Caco-2 (cell line): ENCODE results near the gene FANCF. TPM values are rescaled to one million over a fixed set of nuclear protein-coding genes. Genes with fewer than 3 reads are reported as not detected.

ENCODE experiments used
- BruUV-seq: library from RNA; stranded (reverse); fragments of 400-500 nt; replicated peaks from 2 replicates; lab custom pipeline; 2021; lab: Mats Ljungman, UMichigan
- CTCF ChIA-PET: fragments of 300-600 bp; sonication (Branson Sonifier 250); formaldehyde crosslinking; loops from one replicate; lab custom pipeline; 2022; ENCODE audit warnings: antibody characterized with exemption; lab: Charles Lee
- POLR2A ChIA-PET: fragments of 300-600 bp; sonication (Branson Sonifier 250); formaldehyde crosslinking; loops from one replicate; lab custom pipeline; 2022; ENCODE audit warnings: antibody characterized with exemption; lab: Charles Lee
- DNase-seq, 2 experiments: peaks; one replicate each; pipeline versions ENCODE4 v3.0.0 to v3.0.0-alpha.2; 2020 to 2022
- H3K27me3 ChIP-seq: replicated peaks from 2 replicates; pipeline ENCODE4 v1.6.0; 2011; ENCODE audit warnings: low read length; ENCODE audit not compliant: control insufficient read depth, insufficient read depth
- H3K36me3 ChIP-seq: 2 replicates; pipeline ENCODE4 v1.5.1; 2011; ENCODE audit warnings: low read length; ENCODE audit not compliant: control insufficient read depth, insufficient read depth
- H3K4me1 ChIP-seq: fragments of 250-450 bp; sonication (Bioruptor Pico); 2 replicates; pipeline ENCODE4 v1.5.1; 2020; ENCODE audit warnings: mild to moderate bottlenecking
- H3K4me3 ChIP-seq: 2 replicates; pipeline ENCODE4 v1.5.1; 2011; ENCODE audit warnings: low read depth, mild to moderate bottlenecking, control low read depth, low read length
- H3K9me3 ChIP-seq: fragments of 250-450 bp; sonication (Bioruptor Pico); 2 replicates; pipeline ENCODE4 v1.5.1; 2020; ENCODE audit warnings: mild to moderate bottlenecking, moderate library complexity
- H3K27ac Mint-ChIP-seq: one replicate; pipeline ENCODE4 v1.8.0; 2022; ENCODE audit warnings: mixed read lengths; ENCODE audit not compliant: unreplicated experiment
- H3K27me3 Mint-ChIP-seq: one replicate; pipeline ENCODE4 v1.8.0; 2022; ENCODE audit warnings: mixed read lengths; ENCODE audit not compliant: insufficient read depth, unreplicated experiment
- H3K36me3 Mint-ChIP-seq: one replicate; pipeline ENCODE4 v1.8.0; 2022; ENCODE audit warnings: mild to moderate bottlenecking, mixed read lengths; ENCODE audit not compliant: insufficient read depth, unreplicated experiment
- H3K4me1 Mint-ChIP-seq: one replicate; pipeline ENCODE4 v1.8.0; 2022; ENCODE audit warnings: low read depth, mixed read lengths; ENCODE audit not compliant: unreplicated experiment
- H3K4me3 Mint-ChIP-seq: one replicate; pipeline ENCODE4 v1.8.0; 2022; ENCODE audit warnings: mild to moderate bottlenecking, moderate library complexity, mixed read lengths; ENCODE audit not compliant: unreplicated experiment
- H3K9me3 Mint-ChIP-seq: one replicate; pipeline ENCODE4 v1.8.0; 2022; ENCODE audit warnings: mixed read lengths; ENCODE audit not compliant: unreplicated experiment
- intact Hi-C: fragments of 100-400 bp; cut with micrococcal nuclease; formaldehyde crosslinking; loops from one replicate; pipeline ENCODE4 v1.10.0; 2022; ENCODE audit not compliant: unreplicated experiment
- total RNA-seq: library from RNA; stranded (reverse); gene quantifications from 2 replicates; pipeline ENCODE4 v1.2.3, GENCODE V29; 2022
- TF ChIP-seq, protein P1 (sequence below), 2 experiments: fragments of 200-600 bp in 1 of 2; IDR thresholded peaks; 1 replicate in 1 of 2; 2 replicates in 1 of 2; pipeline versions ENCODE4 v1.5.1 to v1.8.0; 2011 to 2022; ENCODE audit warnings: antibody characterized with exemption in 1 of 2, control low read depth in 1 of 2, inconsistent platforms in 1 of 2, low read depth in 1 of 2, low read length in 1 of 2, mild to moderate bottlenecking in 1 of 2, moderate library complexity in 1 of 2; ENCODE audit not compliant: insufficient read depth in 1 of 2, severe bottlenecking in 1 of 2, unreplicated experiment in 1 of 2

FANCF gene
- total RNA-seq, 1 experiment from 2014 or later = 13.8 TPM

DNA sequence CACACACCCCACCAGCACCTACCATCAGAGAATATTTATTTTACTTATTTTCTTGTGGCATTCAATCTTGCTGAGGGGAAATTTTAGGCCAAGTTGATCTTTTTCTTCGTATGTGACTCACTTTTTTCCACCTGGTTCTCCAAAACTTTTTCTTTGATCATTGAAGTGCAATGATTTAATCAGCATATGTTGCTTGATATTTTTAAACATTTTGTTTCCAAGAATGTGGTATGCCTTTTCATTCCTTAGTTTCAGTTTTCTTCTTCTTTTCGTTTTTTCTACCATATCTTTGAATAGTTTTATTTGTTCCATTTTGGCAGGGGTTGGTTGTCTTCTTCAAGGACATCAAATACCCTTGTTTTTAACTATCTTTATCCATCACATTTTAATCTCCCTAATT is 28.6 kb downstream of the FANCF start:
- Histone ChIP-seq H3K4me3 (no peak overlapping the region), H3K9me3 (no peaks in the 10 kb centered on the region), H3K27me3 (no peaks in the 10 kb centered on the region), H3K36me3 (no peaks in the 10 kb centered on the region), H3K4me1 (no peaks in the 10 kb centered on the region)
- Mint-ChIP-seq H3K27me3 (peaks cover 3% of the 10 kb centered on the region), H3K4me3 (no peak overlapping the region), H3K36me3 (no peaks in the 10 kb centered on the region), H3K9me3 (peaks cover 11% of the 10 kb centered on the region), H3K27ac (no peak overlapping the region), H3K4me1 (no peaks in the 10 kb centered on the region)
- ChIA-PET CTCF (no interaction called here), POLR2A (no interaction called here)
- no TSS peak for BruUV-seq
- intact Hi-C loops = no loop called here
- TF ChIP-seq, protein P1, sequence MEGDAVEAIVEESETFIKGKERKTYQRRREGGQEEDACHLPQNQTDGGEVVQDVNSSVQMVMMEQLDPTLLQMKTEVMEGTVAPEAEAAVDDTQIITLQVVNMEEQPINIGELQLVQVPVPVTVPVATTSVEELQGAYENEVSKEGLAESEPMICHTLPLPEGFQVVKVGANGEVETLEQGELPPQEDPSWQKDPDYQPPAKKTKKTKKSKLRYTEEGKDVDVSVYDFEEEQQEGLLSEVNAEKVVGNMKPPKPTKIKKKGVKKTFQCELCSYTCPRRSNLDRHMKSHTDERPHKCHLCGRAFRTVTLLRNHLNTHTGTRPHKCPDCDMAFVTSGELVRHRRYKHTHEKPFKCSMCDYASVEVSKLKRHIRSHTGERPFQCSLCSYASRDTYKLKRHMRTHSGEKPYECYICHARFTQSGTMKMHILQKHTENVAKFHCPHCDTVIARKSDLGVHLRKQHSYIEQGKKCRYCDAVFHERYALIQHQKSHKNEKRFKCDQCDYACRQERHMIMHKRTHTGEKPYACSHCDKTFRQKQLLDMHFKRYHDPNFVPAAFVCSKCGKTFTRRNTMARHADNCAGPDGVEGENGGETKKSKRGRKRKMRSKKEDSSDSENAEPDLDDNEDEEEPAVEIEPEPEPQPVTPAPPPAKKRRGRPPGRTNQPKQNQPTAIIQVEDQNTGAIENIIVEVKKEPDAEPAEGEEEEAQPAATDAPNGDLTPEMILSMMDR (IDR thresholded peaks at IDR 0.05; ENCODE audit: insufficient read depth in 1 of 2, low read depth in 1 of 2, low read length in 1 of 2, severe bottlenecking in 1 of 2, unreplicated experiment in 1 of 2) = no peak
- DNase-seq = no peak

DNA sequence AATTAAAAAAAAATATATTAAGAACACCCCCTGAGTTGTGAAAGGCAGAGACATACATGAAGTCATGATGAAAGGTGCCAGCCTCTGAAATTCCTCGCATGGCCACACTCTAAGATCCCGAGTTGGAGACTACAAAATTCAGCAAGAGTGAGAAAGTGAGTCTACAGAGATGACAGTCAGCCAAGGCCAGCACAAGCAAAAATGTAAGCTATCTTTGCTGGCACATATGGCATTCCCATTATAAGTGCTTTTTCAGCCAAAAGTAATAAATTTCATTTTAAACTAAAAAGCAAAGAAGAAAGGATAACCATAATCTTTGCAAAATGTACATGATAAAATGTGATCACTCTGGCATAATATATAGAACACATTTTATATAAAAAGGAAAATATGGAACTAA is 40.6 kb downstream of the FANCF start:
- Histone ChIP-seq H3K4me3 (no peak overlapping the region), H3K27me3 (no peaks in the 10 kb centered on the region), H3K9me3 (no peaks in the 10 kb centered on the region), H3K4me1 (no peaks in the 10 kb centered on the region), H3K36me3 (no peaks in the 10 kb centered on the region)
- H3K4me3 Mint-ChIP-seq = no peak overlapping the region
- ChIA-PET POLR2A (no interaction called here), CTCF (no interaction called here)
- no peaks in the 10 kb centered on the region for H3K4me1 Mint-ChIP-seq
- DNase-seq = no peak
- TF ChIP-seq, protein P1 (IDR thresholded peaks at IDR 0.05; ENCODE audit: insufficient read depth in 1 of 2, low read depth in 1 of 2, low read length in 1 of 2, severe bottlenecking in 1 of 2, unreplicated experiment in 1 of 2) = no peak
- intact Hi-C loops = no loop called here
- no peaks in the 10 kb centered on the region for H3K27me3 Mint-ChIP-seq
- H3K36me3 Mint-ChIP-seq = no peaks in the 10 kb centered on the region
- H3K9me3 Mint-ChIP-seq = no peaks in the 10 kb centered on the region
- no peak overlapping the region for H3K27ac Mint-ChIP-seq
- no TSS peak for BruUV-seq

DNA sequence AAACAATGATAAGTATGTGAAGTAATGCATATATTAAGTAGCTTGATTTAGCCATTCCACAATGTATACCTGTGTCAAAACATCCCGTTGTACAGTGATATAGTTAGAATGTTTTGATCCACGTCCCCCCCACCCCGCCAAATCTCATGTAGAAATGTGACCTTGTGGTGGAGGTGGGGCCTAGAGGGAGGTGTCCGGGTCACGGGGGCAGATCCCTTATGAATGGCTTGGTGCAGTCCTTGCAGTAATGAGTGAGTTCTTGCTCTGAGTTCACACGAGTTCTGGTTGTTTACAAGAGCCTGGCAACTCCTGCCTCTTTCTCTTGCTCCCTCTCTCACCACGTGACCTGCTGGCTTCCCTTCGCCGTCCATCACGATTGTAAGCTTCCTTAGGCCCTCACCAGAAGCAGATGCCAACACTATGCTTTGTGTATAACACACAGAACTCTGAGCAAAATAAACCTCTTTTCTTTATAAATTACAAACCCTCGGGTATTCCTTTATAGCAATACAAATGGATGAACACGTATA is 41.6 kb downstream of the FANCF start:
- Mint-ChIP-seq H3K36me3 (no peaks in the 10 kb centered on the region), H3K27ac (no peak overlapping the region), H3K4me3 (no peak overlapping the region), H3K9me3 (no peaks in the 10 kb centered on the region), H3K4me1 (no peaks in the 10 kb centered on the region), H3K27me3 (no peaks in the 10 kb centered on the region)
- Histone ChIP-seq H3K4me3 (no peak overlapping the region), H3K4me1 (no peaks in the 10 kb centered on the region), H3K9me3 (no peaks in the 10 kb centered on the region), H3K36me3 (no peaks in the 10 kb centered on the region), H3K27me3 (no peaks in the 10 kb centered on the region)
- intact Hi-C loops = no loop called here
- ChIA-PET POLR2A (no interaction called here), CTCF (no interaction called here)
- no peak for DNase-seq
- TF ChIP-seq, protein P1 (IDR thresholded peaks at IDR 0.05; ENCODE audit: insufficient read depth in 1 of 2, low read depth in 1 of 2, low read length in 1 of 2, severe bottlenecking in 1 of 2, unreplicated experiment in 1 of 2) = no peak
- no TSS peak for BruUV-seq
